H1 (cell line): ENCODE measurements around the gene TP53I13. TPM values are rescaled to one million over a fixed set of nuclear protein-coding genes. Genes with fewer than 3 reads are reported as not detected.
A peak's percentile ranks its signal among the peaks of the same experiment; 100 is the strongest.

ENCODE experiments used
- ASH2L ChIP-seq: fragments of 200-600, 300-600 bp; sonication (generic); IDR thresholded peaks from one replicate; pipeline ENCODE4 v1.7.1; 2017; ENCODE audit warnings: low read length
- GABPA ChIP-seq: IDR thresholded peaks from 2 replicates; pipeline ENCODE4 v1.6.1; 2011; ENCODE audit warnings: mild to moderate bottlenecking, low read length, moderate library complexity, borderline replicate concordance; ENCODE audit not compliant: insufficient read depth
- GTF2F1 ChIP-seq: IDR thresholded peaks from 2 replicates; pipeline ENCODE4 v1.6.1; 2012; ENCODE audit warnings: low read depth, low read length, improper control_type of control experiment, borderline replicate concordance
- HDAC2 ChIP-seq, 2 experiments: fragments of 300-600 bp in 1 of 2; sonication (generic) in 1 of 2; IDR thresholded peaks; 2 replicates each; pipeline ENCODE4 v1.6.1; 2011 to 2012; ENCODE audit warnings: low read depth in 2 of 2, low read length in 2 of 2, mild to moderate bottlenecking in 2 of 2, moderate library complexity in 2 of 2, borderline replicate concordance in 1 of 2, inconsistent platforms in 1 of 2
- MAX ChIP-seq: IDR thresholded peaks from 2 replicates; pipeline ENCODE4 v1.6.1; 2012; ENCODE audit warnings: inconsistent platforms
- PHF8 ChIP-seq: fragments of 200-600 bp; sonication (generic); conservative IDR thresholded peaks from 2 replicates; pipeline ENCODE4 v1.7.1; 2012; ENCODE audit warnings: low read depth, mild to moderate bottlenecking, inconsistent platforms, low read length, moderate library complexity
- POLR2AphosphoS5 ChIP-seq: IDR thresholded peaks from 2 replicates; pipeline ENCODE4 v1.6.1; 2011; ENCODE audit warnings: low read depth, low read length
- POU5F1 ChIP-seq: IDR thresholded peaks from 2 replicates; pipeline ENCODE4 v1.6.1; 2011; ENCODE audit warnings: low read depth, mild to moderate bottlenecking, low read length, moderate library complexity
- RAD21 ChIP-seq, 2 experiments: IDR thresholded peaks in 1 of 2; conservative IDR thresholded peaks in 1 of 2; 2 replicates each; pipeline ENCODE4 v1.6.1; 2011; ENCODE audit warnings: low read depth in 2 of 2, low read length in 2 of 2, improper control_type of control experiment in 1 of 2, inconsistent platforms in 1 of 2, mild to moderate bottlenecking in 1 of 2, moderate library complexity in 1 of 2
- RXRA ChIP-seq: IDR thresholded peaks from 2 replicates; pipeline ENCODE4 v1.6.1; 2011; ENCODE audit warnings: low read depth, mild to moderate bottlenecking, low read length, moderate library complexity; ENCODE audit not compliant: insufficient read depth
- SIN3A ChIP-seq, 2 experiments: IDR thresholded peaks in 1 of 2; conservative IDR thresholded peaks in 1 of 2; 2 replicates each; pipeline ENCODE4 v1.6.1; 2011 to 2012; ENCODE audit warnings: low read length in 2 of 2, improper control_type of control experiment in 1 of 2, low read depth in 1 of 2, mild to moderate bottlenecking in 1 of 2
- TAF1 ChIP-seq: IDR thresholded peaks from 2 replicates; pipeline ENCODE4 v1.6.1; 2011; ENCODE audit warnings: mild to moderate bottlenecking, low read depth, low read length
- TBP ChIP-seq: IDR thresholded peaks from 2 replicates; pipeline ENCODE4 v1.6.1; 2011; ENCODE audit warnings: low read depth, low read length, improper control_type of control experiment
- TCF12 ChIP-seq: IDR thresholded peaks from 2 replicates; pipeline ENCODE4 v1.6.1; 2011; ENCODE audit warnings: low read depth, mild to moderate bottlenecking, low read length
- TEAD4 ChIP-seq: IDR thresholded peaks from 2 replicates; pipeline ENCODE4 v1.6.1; 2012; ENCODE audit warnings: low read depth, low read length, inconsistent platforms, mixed read lengths
- YY1 ChIP-seq: IDR thresholded peaks from 2 replicates; pipeline ENCODE4 v1.6.1; 2011; ENCODE audit warnings: low read depth, mild to moderate bottlenecking, low read length
- ZNF274 ChIP-seq: IDR thresholded peaks from 2 replicates; pipeline ENCODE4 v1.7.0; 2012; ENCODE audit warnings: low read length, borderline replicate concordance; ENCODE audit errors: extremely low read depth
- polyA plus RNA-seq, 7 experiments: library from polyadenylated mRNA; depleted of rRNA in 3 of 7; stranded (reverse) in 5 of 7; unstranded in 2 of 7; fragments of >200 nt in 5 of 7; fragments of 200-250 nt in 2 of 7; gene quantifications; 1 replicate in 5 of 7; 2 replicates in 1 of 7; 4 replicates in 1 of 7; pipeline versions ENCODE4 v1.2.1 to v1.2.3, GENCODE V29; 2011 to 2013; ENCODE audit warnings: missing spikeins in 2 of 7, mixed read lengths in 2 of 7
- total RNA-seq: library from RNA; stranded (reverse); fragmentation: NEBNext Ultra II Directional; extraction: Animal tissue kit (Norgen Biotek cat#: 25700); gene quantifications from 2 replicates; pipeline ENCODE4 v1.2.1, GENCODE V29; 2021
- TF ChIP-seq, protein P1 (sequence below), 3 experiments: IDR thresholded peaks; 1 replicate in 2 of 3; 2 replicates in 1 of 3; pipeline versions ENCODE4 v1.5.1 to v1.6.1; 2011; ENCODE audit warnings: low read length in 3 of 3, mild to moderate bottlenecking in 3 of 3, inconsistent platforms in 2 of 3, low read depth in 1 of 3, moderate library complexity in 1 of 3; ENCODE audit not compliant: insufficient read depth in 1 of 3; ENCODE audit errors: control extremely low read depth in 1 of 3

Gene TP53I13
- total and polyA plus RNA-seq, 2 of the 8 experiments (the other 6 are each of a cell fraction or from before 2014, with no cell fraction given), result 22.4 to 35.7 TPM

GRCh38 chr17:29565643-29566472 is 2.6 kb upstream of the TP53I13 start (continued):
- TF ChIP-seq RAD21 (IDR thresholded peaks at IDR 0.05 in 1 of 2, conservative IDR thresholded peaks at IDR 0.05 in 1 of 2; ENCODE audit: low read depth in 2 of 2, low read length in 2 of 2) (0 out of 4 replicates have a peak, but pooled peaks of 1 of the 2 experiments have one; percentile 6), MAX (peak; percentile 37; the same call in 1 of the 2 replicates), RXRA (no peak), POU5F1 (peak; percentile 42; the same call in 1 of the 2 replicates), TCF12 (no peak), TAF1 (0 out of 2 replicates have a peak, but pooled peaks have one; percentile 33), TEAD4 (no peak), ZNF274 (no peak), GABPA (0 out of 2 replicates have a peak, but pooled peaks have one; percentile 55), POLR2AphosphoS5 (no peak), HDAC2 (IDR thresholded peaks at IDR 0.05; ENCODE audit: borderline replicate concordance in 1 of 2, low read depth in 2 of 2, low read length in 2 of 2) (0 out of 4 replicates have a peak, but pooled peaks have one; percentile 29 to 54), TBP (peak; percentile 67; the same call in 1 of the 2 replicates), ASH2L (peak; percentile 46), PHF8 (no peak), SIN3A (conservative IDR thresholded peaks at IDR 0.05 in 1 of 2, IDR thresholded peaks at IDR 0.05 in 1 of 2; ENCODE audit: low read depth in 1 of 2, low read length in 2 of 2) (peak; percentile 44 to 51; a peak in 1 of 4 replicates), YY1 (no peak), GTF2F1 (no peak)
- TF ChIP-seq, protein P1, sequence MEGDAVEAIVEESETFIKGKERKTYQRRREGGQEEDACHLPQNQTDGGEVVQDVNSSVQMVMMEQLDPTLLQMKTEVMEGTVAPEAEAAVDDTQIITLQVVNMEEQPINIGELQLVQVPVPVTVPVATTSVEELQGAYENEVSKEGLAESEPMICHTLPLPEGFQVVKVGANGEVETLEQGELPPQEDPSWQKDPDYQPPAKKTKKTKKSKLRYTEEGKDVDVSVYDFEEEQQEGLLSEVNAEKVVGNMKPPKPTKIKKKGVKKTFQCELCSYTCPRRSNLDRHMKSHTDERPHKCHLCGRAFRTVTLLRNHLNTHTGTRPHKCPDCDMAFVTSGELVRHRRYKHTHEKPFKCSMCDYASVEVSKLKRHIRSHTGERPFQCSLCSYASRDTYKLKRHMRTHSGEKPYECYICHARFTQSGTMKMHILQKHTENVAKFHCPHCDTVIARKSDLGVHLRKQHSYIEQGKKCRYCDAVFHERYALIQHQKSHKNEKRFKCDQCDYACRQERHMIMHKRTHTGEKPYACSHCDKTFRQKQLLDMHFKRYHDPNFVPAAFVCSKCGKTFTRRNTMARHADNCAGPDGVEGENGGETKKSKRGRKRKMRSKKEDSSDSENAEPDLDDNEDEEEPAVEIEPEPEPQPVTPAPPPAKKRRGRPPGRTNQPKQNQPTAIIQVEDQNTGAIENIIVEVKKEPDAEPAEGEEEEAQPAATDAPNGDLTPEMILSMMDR (IDR thresholded peaks at IDR 0.05; ENCODE audit: control extremely low read depth in 1 of 3, insufficient read depth in 1 of 3, low read depth in 1 of 3, low read length in 3 of 3), result peak; percentile 20 to 33 (median 26)
